ENCODE results near the gene ITGB2.

The ITGB2 gene

DNA sequence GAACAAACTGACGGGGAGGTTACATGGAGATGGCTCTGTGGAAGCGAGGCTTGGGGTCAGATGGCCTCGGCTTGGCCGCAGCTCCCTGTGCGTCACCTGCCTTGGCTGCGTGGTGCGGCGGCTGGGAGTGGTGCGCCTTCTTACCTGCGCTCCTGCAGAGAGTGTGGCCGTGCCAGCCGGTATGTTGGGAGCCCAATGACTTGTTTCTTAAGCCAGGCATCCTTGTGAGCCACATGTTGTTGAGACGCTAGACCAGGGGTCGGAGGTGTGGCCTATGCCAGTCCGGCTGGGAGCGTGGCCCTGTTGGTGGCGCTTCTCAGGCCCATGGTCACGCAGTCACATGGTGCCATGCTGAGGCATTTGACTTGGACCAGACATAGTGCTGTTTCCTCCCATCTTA, 29.7 kb upstream of the ITGB2 start:
- TF ChIP-seq, protein P1, sequence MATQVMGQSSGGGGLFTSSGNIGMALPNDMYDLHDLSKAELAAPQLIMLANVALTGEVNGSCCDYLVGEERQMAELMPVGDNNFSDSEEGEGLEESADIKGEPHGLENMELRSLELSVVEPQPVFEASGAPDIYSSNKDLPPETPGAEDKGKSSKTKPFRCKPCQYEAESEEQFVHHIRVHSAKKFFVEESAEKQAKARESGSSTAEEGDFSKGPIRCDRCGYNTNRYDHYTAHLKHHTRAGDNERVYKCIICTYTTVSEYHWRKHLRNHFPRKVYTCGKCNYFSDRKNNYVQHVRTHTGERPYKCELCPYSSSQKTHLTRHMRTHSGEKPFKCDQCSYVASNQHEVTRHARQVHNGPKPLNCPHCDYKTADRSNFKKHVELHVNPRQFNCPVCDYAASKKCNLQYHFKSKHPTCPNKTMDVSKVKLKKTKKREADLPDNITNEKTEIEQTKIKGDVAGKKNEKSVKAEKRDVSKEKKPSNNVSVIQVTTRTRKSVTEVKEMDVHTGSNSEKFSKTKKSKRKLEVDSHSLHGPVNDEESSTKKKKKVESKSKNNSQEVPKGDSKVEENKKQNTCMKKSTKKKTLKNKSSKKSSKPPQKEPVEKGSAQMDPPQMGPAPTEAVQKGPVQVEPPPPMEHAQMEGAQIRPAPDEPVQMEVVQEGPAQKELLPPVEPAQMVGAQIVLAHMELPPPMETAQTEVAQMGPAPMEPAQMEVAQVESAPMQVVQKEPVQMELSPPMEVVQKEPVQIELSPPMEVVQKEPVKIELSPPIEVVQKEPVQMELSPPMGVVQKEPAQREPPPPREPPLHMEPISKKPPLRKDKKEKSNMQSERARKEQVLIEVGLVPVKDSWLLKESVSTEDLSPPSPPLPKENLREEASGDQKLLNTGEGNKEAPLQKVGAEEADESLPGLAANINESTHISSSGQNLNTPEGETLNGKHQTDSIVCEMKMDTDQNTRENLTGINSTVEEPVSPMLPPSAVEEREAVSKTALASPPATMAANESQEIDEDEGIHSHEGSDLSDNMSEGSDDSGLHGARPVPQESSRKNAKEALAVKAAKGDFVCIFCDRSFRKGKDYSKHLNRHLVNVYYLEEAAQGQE (IDR thresholded peaks at IDR 0.05; ENCODE audit: insufficient read depth in 1 of 2, low read depth in 2 of 2, low read length in 2 of 2): no peak
- TF ChIP-seq TAF1 (IDR thresholded peaks at IDR 0.05; ENCODE audit: borderline replicate concordance, insufficient read depth, low read length): no peak
- no peak for TF ChIP-seq FOXP2 (optimal IDR thresholded peaks at IDR 0.05; ENCODE audit: borderline replicate concordance, extremely low read depth, extremely low read length, insufficient read depth)
- no peak for TF ChIP-seq POLR2AphosphoS5 (IDR thresholded peaks at IDR 0.05; ENCODE audit: low read depth, low read length)
- TF ChIP-seq SIN3A (IDR thresholded peaks at IDR 0.05; ENCODE audit: borderline replicate concordance, insufficient read depth, low read length): no peak

DNA sequence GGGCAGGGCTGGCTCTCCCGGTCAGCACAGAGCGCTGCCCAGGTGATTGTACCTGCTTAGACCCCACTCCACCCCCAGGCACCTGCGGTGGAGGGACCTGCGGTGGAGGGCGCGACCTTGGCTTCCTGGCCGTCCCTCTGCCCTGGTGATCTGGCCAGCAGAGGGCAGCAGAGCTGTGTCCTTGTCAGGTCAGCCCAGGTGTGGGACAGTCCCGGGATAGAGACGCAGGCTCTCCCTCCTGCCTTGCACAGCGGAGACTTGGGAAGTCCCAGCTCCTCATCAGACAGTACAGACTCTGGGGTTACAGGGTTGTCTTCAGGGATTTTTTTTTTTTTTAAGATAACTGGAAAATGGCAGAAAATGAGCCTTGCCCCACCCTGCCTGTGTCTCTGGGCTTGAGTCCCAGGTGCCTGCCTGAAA, 29.1 kb upstream of the ITGB2 start:
- TF ChIP-seq SIN3A (IDR thresholded peaks at IDR 0.05; ENCODE audit: borderline replicate concordance, insufficient read depth, low read length) (no peak), FOXP2 (optimal IDR thresholded peaks at IDR 0.05; ENCODE audit: borderline replicate concordance, extremely low read depth, extremely low read length, insufficient read depth) (peak; percentile 67), TAF1 (IDR thresholded peaks at IDR 0.05; ENCODE audit: borderline replicate concordance, insufficient read depth, low read length) (no peak), POLR2AphosphoS5 (IDR thresholded peaks at IDR 0.05; ENCODE audit: low read depth, low read length) (no peak)
- TF ChIP-seq, protein P1 (IDR thresholded peaks at IDR 0.05; ENCODE audit: insufficient read depth in 1 of 2, low read depth in 2 of 2, low read length in 2 of 2): no peak

GRCh38 chr21:44949161-44949778, 28.6 kb upstream of the ITGB2 start:
- TF ChIP-seq SIN3A (IDR thresholded peaks at IDR 0.05; ENCODE audit: borderline replicate concordance, insufficient read depth, low read length) (no peak), FOXP2 (optimal IDR thresholded peaks at IDR 0.05; ENCODE audit: borderline replicate concordance, extremely low read depth, extremely low read length, insufficient read depth) (no peak), POLR2AphosphoS5 (IDR thresholded peaks at IDR 0.05; ENCODE audit: low read depth, low read length) (no peak), TAF1 (IDR thresholded peaks at IDR 0.05; ENCODE audit: borderline replicate concordance, insufficient read depth, low read length) (no peak)
- TF ChIP-seq, protein P1 (IDR thresholded peaks at IDR 0.05; ENCODE audit: insufficient read depth in 1 of 2, low read depth in 2 of 2, low read length in 2 of 2): no peak

- TF ChIP-seq, protein P1 (IDR thresholded peaks at IDR 0.05; ENCODE audit: insufficient read depth in 1 of 2, low read depth in 2 of 2, low read length in 2 of 2): no peak
- TF ChIP-seq FOXP2 (optimal IDR thresholded peaks at IDR 0.05; ENCODE audit: borderline replicate concordance, extremely low read depth, extremely low read length, insufficient read depth): no peak
- no peak for TF ChIP-seq SIN3A (IDR thresholded peaks at IDR 0.05; ENCODE audit: borderline replicate concordance, insufficient read depth, low read length)
- no peak for TF ChIP-seq TAF1 (IDR thresholded peaks at IDR 0.05; ENCODE audit: borderline replicate concordance, insufficient read depth, low read length)
- TF ChIP-seq POLR2AphosphoS5 (IDR thresholded peaks at IDR 0.05; ENCODE audit: low read depth, low read length): no peak
Observed at GRCh38 chr21:44948426-44949120, 27.9 kb upstream of the ITGB2 start.

Measured in PFSK-1 (cell line).